Keratinocyte (primary cell): Measurements from ENCODE around the gene CHAF1B. TPM values are rescaled to one million over a fixed set of nuclear protein-coding genes. Genes with fewer than 3 reads are reported as not detected.
"Not testable (repeated sequence)": the region's sequence is repeated elsewhere in the genome, so short reads cannot be mapped to it uniquely, and the experiment has no call there.

ENCODE experiments used
- DNase-seq: peaks from one replicate; pipeline ENCODE4 v3.0.0-alpha.2; 2011; ENCODE audit warnings: low read depth, missing footprints, low spot score
- FAIRE-seq: peaks from 2 replicates; lab custom pipeline; 2011; peaks lifted over from hg19 to GRCh38; lab: Jason Lieb, UNC
- H2AFZ ChIP-seq: 2 replicates; pipeline ENCODE4 v1.6.0; 2012; ENCODE audit warnings: low read length, control low read depth, inconsistent platforms; ENCODE audit not compliant: control insufficient read depth
- H3K27ac ChIP-seq: 2 replicates; pipeline ENCODE4 v1.5.1; 2011; ENCODE audit warnings: low read length; ENCODE audit not compliant: control insufficient read depth, insufficient read depth
- H3K27me3 ChIP-seq: 3 replicates; pipeline ENCODE4 v1.6.0; 2011; ENCODE audit warnings: low read length; ENCODE audit not compliant: control insufficient read depth, insufficient read depth; ENCODE audit errors: extremely low read depth
- H3K36me3 ChIP-seq, 2 experiments: 2 replicates in 1 of 2; 3 replicates in 1 of 2; pipeline ENCODE4 v1.5.1; 2011; ENCODE audit warnings: low read length in 2 of 2, mild to moderate bottlenecking in 1 of 2; ENCODE audit not compliant: control insufficient read depth in 2 of 2, insufficient read depth in 2 of 2; ENCODE audit errors: extremely low read depth in 1 of 2
- H3K4me1 ChIP-seq: 3 replicates; pipeline ENCODE4 v1.5.1; 2011; ENCODE audit warnings: low read length; ENCODE audit not compliant: control insufficient read depth, insufficient read depth; ENCODE audit errors: extremely low read depth
- H3K4me2 ChIP-seq: 3 replicates; pipeline ENCODE4 v1.6.0; 2011; ENCODE audit warnings: low read depth, low read length; ENCODE audit not compliant: control insufficient read depth, insufficient read depth; ENCODE audit errors: extremely low read depth
- H3K4me3 ChIP-seq, 3 experiments: fragments of 200-600 bp in 1 of 3; sonication (generic) in 1 of 3; 2 replicates in 2 of 3; 3 replicates in 1 of 3; pipeline ENCODE4 v1.5.1; 2011 to 2016; ENCODE audit warnings: low read length in 3 of 3, mild to moderate bottlenecking in 3 of 3, control low read depth in 2 of 3, inconsistent platforms in 1 of 3, low read depth in 1 of 3, mixed read lengths in 1 of 3, mixed run types in 1 of 3, moderate library complexity in 1 of 3; ENCODE audit not compliant: control insufficient read depth in 2 of 3, insufficient read depth in 2 of 3; ENCODE audit errors: extremely low read depth in 1 of 3
- H3K79me2 ChIP-seq: 2 replicates; pipeline ENCODE4 v1.6.0; 2012; ENCODE audit warnings: low read length; ENCODE audit not compliant: control insufficient read depth, insufficient read depth
- H3K9ac ChIP-seq: 3 replicates; pipeline ENCODE4 v1.6.0; 2011; ENCODE audit warnings: low read length; ENCODE audit not compliant: control insufficient read depth, insufficient read depth; ENCODE audit errors: extremely low read depth
- H3K9me1 ChIP-seq: 3 replicates; pipeline ENCODE4 v1.6.0; 2011; ENCODE audit warnings: low read length; ENCODE audit not compliant: control insufficient read depth, insufficient read depth; ENCODE audit errors: extremely low read depth
- H3K9me3 ChIP-seq: 2 replicates; pipeline ENCODE4 v1.5.1; 2012; ENCODE audit warnings: low read depth, low read length; ENCODE audit not compliant: control insufficient read depth
- H4K20me1 ChIP-seq: 3 replicates; pipeline ENCODE4 v1.6.0; 2011; ENCODE audit warnings: low read length; ENCODE audit not compliant: control insufficient read depth, insufficient read depth; ENCODE audit errors: extremely low read depth
- EZH2 ChIP-seq: IDR thresholded peaks from one replicate; pipeline ENCODE4 v1.6.1; 2012; ENCODE audit warnings: inconsistent platforms, mild to moderate bottlenecking, low read length, moderate library complexity
- dilution Hi-C: fragments of 300-500 bp; cut with MboI; formaldehyde crosslinking; loops from one replicate; pipeline ENCODE4 v1.7.0; 2020; ENCODE audit warnings: low sequenced_read_pairs; ENCODE audit not compliant: extremely low pct_ligation_motif_present
- polyA plus RNA-seq, 5 experiments: library from polyadenylated mRNA; depleted of rRNA in 3 of 5; stranded (reverse) in 3 of 5; stranded (forward) in 1 of 5; unstranded in 1 of 5; fragments of >200 nt; gene quantifications; 1 replicate in 1 of 5; 2 replicates in 3 of 5; 3 replicates in 1 of 5; pipeline versions ENCODE4 v1.2.1 to v1.2.3, GENCODE V29; 2011 to 2012; ENCODE audit warnings: missing spikeins in 2 of 5, low read depth in 1 of 5, low replicate concordance in 1 of 5
- TF ChIP-seq, protein P1 (sequence below), 3 experiments: IDR thresholded peaks in 1 of 3; conservative IDR thresholded peaks in 1 of 3; optimal IDR thresholded peaks in 1 of 3; 2 replicates in 2 of 3; 3 replicates in 1 of 3; pipeline versions ENCODE3 to v1.5.1; 2011; ENCODE audit warnings: low read length in 3 of 3, mild to moderate bottlenecking in 3 of 3, moderate library complexity in 2 of 3, control low read depth in 1 of 3, inconsistent platforms in 1 of 3; ENCODE audit not compliant: insufficient read depth in 2 of 3; ENCODE audit errors: extremely low read depth in 1 of 3

Gene CHAF1B
- polyA plus RNA-seq, 1 donor (not counting 4 experiments of a cell fraction or from before 2014, with no cell fraction given): 6.8 TPM

DNA sequence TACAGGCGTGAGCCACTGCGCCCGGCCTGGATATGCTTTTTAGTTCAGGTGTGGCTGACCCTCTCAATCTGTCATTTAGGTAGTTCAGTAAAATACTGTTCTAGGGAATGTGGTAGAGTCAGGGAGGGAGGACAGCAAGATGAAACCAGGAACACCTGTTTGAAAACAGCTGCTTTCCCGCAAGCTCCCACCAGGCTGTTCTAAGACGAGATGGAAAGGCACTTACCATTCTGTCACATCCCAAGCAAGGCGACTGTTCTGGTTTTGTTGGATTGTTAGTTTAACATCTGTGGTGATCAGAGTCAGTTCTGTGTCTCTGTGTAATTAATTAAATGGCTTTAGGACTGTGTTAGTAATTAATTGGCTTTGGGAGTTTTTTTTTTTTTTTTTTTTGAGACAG is 2.9 kb downstream of the CHAF1B start:
- FAIRE-seq: no peak
- TF ChIP-seq, protein P1, sequence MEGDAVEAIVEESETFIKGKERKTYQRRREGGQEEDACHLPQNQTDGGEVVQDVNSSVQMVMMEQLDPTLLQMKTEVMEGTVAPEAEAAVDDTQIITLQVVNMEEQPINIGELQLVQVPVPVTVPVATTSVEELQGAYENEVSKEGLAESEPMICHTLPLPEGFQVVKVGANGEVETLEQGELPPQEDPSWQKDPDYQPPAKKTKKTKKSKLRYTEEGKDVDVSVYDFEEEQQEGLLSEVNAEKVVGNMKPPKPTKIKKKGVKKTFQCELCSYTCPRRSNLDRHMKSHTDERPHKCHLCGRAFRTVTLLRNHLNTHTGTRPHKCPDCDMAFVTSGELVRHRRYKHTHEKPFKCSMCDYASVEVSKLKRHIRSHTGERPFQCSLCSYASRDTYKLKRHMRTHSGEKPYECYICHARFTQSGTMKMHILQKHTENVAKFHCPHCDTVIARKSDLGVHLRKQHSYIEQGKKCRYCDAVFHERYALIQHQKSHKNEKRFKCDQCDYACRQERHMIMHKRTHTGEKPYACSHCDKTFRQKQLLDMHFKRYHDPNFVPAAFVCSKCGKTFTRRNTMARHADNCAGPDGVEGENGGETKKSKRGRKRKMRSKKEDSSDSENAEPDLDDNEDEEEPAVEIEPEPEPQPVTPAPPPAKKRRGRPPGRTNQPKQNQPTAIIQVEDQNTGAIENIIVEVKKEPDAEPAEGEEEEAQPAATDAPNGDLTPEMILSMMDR (optimal IDR thresholded peaks at IDR 0.05 in 1 of 3, IDR thresholded peaks at IDR 0.05 in 1 of 3, conservative IDR thresholded peaks at IDR 0.05 in 1 of 3; ENCODE audit: extremely low read depth in 1 of 3, insufficient read depth in 2 of 3, low read length in 3 of 3): no peak
- TF ChIP-seq EZH2: no peak
- dilution Hi-C loops: no loop called here

DNA sequence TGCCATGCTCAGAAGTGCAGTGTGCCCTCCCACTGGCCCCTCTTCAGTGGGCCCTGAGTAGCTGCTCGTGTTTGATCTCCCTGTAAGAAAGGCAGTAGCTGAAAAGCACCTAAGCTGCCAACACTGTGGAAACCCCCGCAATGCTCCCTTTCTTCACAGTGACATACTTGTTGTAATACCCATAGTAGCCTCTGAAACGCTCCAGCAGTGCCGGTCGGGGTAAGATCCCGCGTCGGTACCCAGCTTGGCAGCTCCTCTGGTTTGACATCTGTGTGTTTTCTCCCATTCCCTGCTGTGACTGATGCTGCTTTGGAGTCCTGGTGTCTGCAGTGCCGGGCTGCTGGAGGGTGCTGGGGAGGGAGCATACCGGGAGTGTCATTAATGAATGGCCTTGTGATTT is 3.6 kb downstream of the CHAF1B start:
- H3K27me3 ChIP-seq: no peaks in the 10 kb centered on the region
- DNase-seq (no peak), FAIRE-seq (no peak)
- peaks cover 2% of the 10 kb centered on the region for H3K79me2 ChIP-seq
- no peaks in the 10 kb centered on the region for H4K20me1 ChIP-seq
- no peak overlapping the region for H3K4me3 ChIP-seq
- H3K36me3 ChIP-seq: peaks cover 0 to 1% of the 10 kb centered on the region in 2 experiments
- H3K9me3 ChIP-seq: no peaks in the 10 kb centered on the region
- no peak overlapping the region for H2AFZ ChIP-seq
- dilution Hi-C loops: no loop called here
- TF ChIP-seq, protein P1 (optimal IDR thresholded peaks at IDR 0.05 in 1 of 3, IDR thresholded peaks at IDR 0.05 in 1 of 3, conservative IDR thresholded peaks at IDR 0.05 in 1 of 3; ENCODE audit: extremely low read depth in 1 of 3, insufficient read depth in 2 of 3, low read length in 3 of 3): peak in 1 of 3 experiments; percentile 32
- no peak for TF ChIP-seq EZH2
- H3K9me1 ChIP-seq: no peaks in the 10 kb centered on the region
- no peak overlapping the region for H3K4me2 ChIP-seq
- H3K4me1 ChIP-seq: peaks cover 9% of the 10 kb centered on the region
- H3K27ac ChIP-seq: no peak overlapping the region
- no peak overlapping the region for H3K9ac ChIP-seq

More for the DNA sequence above, 2.9 kb downstream of the CHAF1B start:
- no peaks in the 10 kb centered on the region for H4K20me1 ChIP-seq
- H3K9me3 ChIP-seq: no peaks in the 10 kb centered on the region
- peaks cover 9% of the 10 kb centered on the region for H3K4me1 ChIP-seq
- H3K4me3 ChIP-seq: no peak overlapping the region
- peaks cover 2% of the 10 kb centered on the region for H3K79me2 ChIP-seq
- H3K4me2 ChIP-seq: no peak overlapping the region
- H3K27me3 ChIP-seq: no peaks in the 10 kb centered on the region
- no peaks in the 10 kb centered on the region for H3K9me1 ChIP-seq
- H2AFZ ChIP-seq: no peak overlapping the region
- no peak overlapping the region for H3K27ac ChIP-seq
- DNase-seq: no peak
- no peak overlapping the region for H3K9ac ChIP-seq
- H3K36me3 ChIP-seq: peaks cover 0 to 1% of the 10 kb centered on the region in 2 experiments

DNA sequence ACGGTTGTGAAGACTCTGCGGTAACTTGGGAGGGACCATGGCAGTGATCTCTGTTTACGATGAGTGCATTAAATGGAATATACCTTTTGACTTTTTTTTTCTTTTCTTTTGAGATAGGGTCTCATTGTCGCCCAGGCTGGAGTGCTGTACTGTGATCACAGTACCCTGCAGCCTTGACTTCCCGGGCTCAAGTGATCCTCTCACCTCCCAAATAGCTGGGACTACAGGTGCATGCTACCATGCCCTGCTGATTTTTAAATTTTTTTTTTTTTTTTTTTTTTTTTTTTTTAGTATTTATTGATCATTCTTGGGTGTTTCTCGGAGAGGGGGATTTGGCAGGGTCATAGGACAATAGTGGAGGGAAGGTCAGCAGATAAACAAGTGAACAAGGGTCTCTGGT is 6.5 kb downstream of the CHAF1B start:
- DNase-seq, H3K9me1 ChIP-seq, H3K4me1 ChIP-seq, H3K36me3 ChIP-seq, H3K4me3 ChIP-seq, H3K27me3 ChIP-seq, H3K79me2 ChIP-seq, H2AFZ ChIP-seq, H3K4me2 ChIP-seq, dilution Hi-C loops, H4K20me1 ChIP-seq, H3K9ac ChIP-seq, H3K9me3 ChIP-seq, FAIRE-seq, H3K27ac ChIP-seq: not testable (repeated sequence)
